ENCODE measurements around the gene TGFB2.
A peak's percentile ranks its signal among the peaks of the same experiment; 100 is the strongest.

Gene TGFB2

DNA sequence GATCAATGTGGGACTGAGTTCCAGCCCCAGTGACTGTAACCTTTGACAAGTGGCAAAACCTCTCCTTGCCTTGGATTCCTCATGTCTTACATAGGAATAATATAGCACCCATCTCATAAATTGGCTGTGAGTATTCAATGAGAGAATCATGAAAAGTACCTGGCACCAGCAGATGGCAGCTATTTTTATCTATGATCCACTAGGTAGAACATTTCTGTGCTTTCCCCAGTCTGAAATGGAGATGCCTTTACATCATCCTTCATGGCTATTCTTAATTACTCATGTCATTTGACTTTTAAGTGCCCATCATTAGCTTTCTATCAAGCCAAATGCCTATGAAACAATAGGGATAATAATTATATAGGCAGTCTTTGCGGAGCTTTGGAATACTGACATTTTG lies 130.1 kb downstream of the TGFB2 start:
- ChIA-PET CTCF (interaction anchor here (0.9 to 1.4 kb wide), 4 partner anchors 8 to 48 kb away, joined by 3 to 4 read pairs (median 3); no protein-coding TSS in a partner anchor), POLR2A (no interaction called here)
- DNase-seq, result no peak
- no peaks in the 10 kb centered on the region for H3K9me3 ChIP-seq (ENCODE audit: control extremely low read depth in 1 of 5, control insufficient read depth in 4 of 5, insufficient read depth in 2 of 5, low read depth in 1 of 5, low read length in 4 of 5)
- H3K4me3 ChIP-seq (ENCODE audit: control insufficient read depth in 1 of 7, extremely low read depth in 1 of 7, insufficient read depth in 4 of 7, low read depth in 2 of 7, low read length in 6 of 7), result no peak overlapping the region
- H3K4me1 ChIP-seq (ENCODE audit: control extremely low read depth in 1 of 4, control insufficient read depth in 4 of 4, insufficient read depth in 4 of 4, low read length in 3 of 4), result peaks cover 1 to 15% (median 8%) of the 10 kb centered on the region in 4 experiments
- H3K27me3 ChIP-seq (replicated peaks in 2 of 5; ENCODE audit: control insufficient read depth in 4 of 5, insufficient read depth in 5 of 5, low read length in 4 of 5), result no peaks in the 10 kb centered on the region
- WGBS (ENCODE audit: insufficient coverage), result no CpG with 5 or more reads among the region's 1 CpG
- no peak overlapping the region for H3K27ac ChIP-seq (ENCODE audit: insufficient read depth in 1 of 2, low read depth in 1 of 2, low read length in 2 of 2, poor library complexity in 1 of 2, severe bottlenecking in 2 of 2)
- H3K36me3 ChIP-seq (ENCODE audit: control insufficient read depth in 4 of 4, insufficient read depth in 4 of 4, low read length in 3 of 4), result no peaks in the 10 kb centered on the region

DNA sequence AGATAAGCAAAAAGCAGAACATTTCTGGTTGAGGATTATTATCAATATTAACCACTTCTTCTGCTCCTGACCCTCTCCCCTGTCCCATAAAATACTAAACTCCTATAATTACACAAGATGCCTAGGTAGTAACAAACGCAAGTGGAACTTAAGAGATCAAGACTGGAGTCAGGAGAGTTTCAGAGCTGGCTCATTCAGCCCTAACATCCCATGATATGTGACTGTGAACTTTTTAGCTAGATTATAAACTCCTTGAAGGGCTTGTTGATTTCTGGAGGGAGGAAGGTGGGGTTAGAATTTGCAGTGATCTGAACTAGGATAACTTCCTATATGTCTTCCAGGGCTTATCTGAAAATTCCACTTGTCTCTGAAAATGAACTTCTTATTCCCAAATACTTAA lies 130.6 kb downstream of the TGFB2 start:
- no peak for DNase-seq
- Histone ChIP-seq H3K36me3 (ENCODE audit: control insufficient read depth in 4 of 4, insufficient read depth in 4 of 4, low read length in 3 of 4) (no peaks in the 10 kb centered on the region), H3K9me3 (ENCODE audit: control extremely low read depth in 1 of 5, control insufficient read depth in 4 of 5, insufficient read depth in 2 of 5, low read depth in 1 of 5, low read length in 4 of 5) (no peaks in the 10 kb centered on the region), H3K27ac (ENCODE audit: insufficient read depth in 1 of 2, low read depth in 1 of 2, low read length in 2 of 2, poor library complexity in 1 of 2, severe bottlenecking in 2 of 2) (no peak overlapping the region), H3K27me3 (replicated peaks in 2 of 5; ENCODE audit: control insufficient read depth in 4 of 5, insufficient read depth in 5 of 5, low read length in 4 of 5) (no peaks in the 10 kb centered on the region), H3K4me1 (ENCODE audit: control extremely low read depth in 1 of 4, control insufficient read depth in 4 of 4, insufficient read depth in 4 of 4, low read length in 3 of 4) (peaks cover 1 to 15% (median 8%) of the 10 kb centered on the region in 4 experiments), H3K4me3 (ENCODE audit: control insufficient read depth in 1 of 7, extremely low read depth in 1 of 7, insufficient read depth in 4 of 7, low read depth in 2 of 7, low read length in 6 of 7) (no peak overlapping the region)
- WGBS (ENCODE audit: insufficient coverage), result no CpG with 5 or more reads among the region's 1 CpG
- ChIA-PET POLR2A (no interaction called here), CTCF (interaction anchor here (0.9 to 1.4 kb wide), 4 partner anchors 9 to 47 kb away, joined by 3 to 4 read pairs (median 3); no protein-coding TSS in a partner anchor)

- Histone ChIP-seq H3K4me1 (ENCODE audit: control extremely low read depth in 1 of 4, control insufficient read depth in 4 of 4, insufficient read depth in 4 of 4, low read length in 3 of 4) (peaks cover 1 to 15% (median 8%) of the 10 kb centered on the region in 4 experiments), H3K27ac (ENCODE audit: insufficient read depth in 1 of 2, low read depth in 1 of 2, low read length in 2 of 2, poor library complexity in 1 of 2, severe bottlenecking in 2 of 2) (no peak overlapping the region), H3K4me3 (ENCODE audit: control insufficient read depth in 1 of 7, extremely low read depth in 1 of 7, insufficient read depth in 4 of 7, low read depth in 2 of 7, low read length in 6 of 7) (no peak overlapping the region), H3K9me3 (ENCODE audit: control extremely low read depth in 1 of 5, control insufficient read depth in 4 of 5, insufficient read depth in 2 of 5, low read depth in 1 of 5, low read length in 4 of 5) (no peaks in the 10 kb centered on the region), H3K36me3 (ENCODE audit: control insufficient read depth in 4 of 4, insufficient read depth in 4 of 4, low read length in 3 of 4) (no peaks in the 10 kb centered on the region), H3K27me3 (replicated peaks in 2 of 5; ENCODE audit: control insufficient read depth in 4 of 5, insufficient read depth in 5 of 5, low read length in 4 of 5) (no peaks in the 10 kb centered on the region)
- WGBS (ENCODE audit: insufficient coverage), result no CpG with 5 or more reads among the region's 3 CpGs
- CTCF ChIA-PET, result interaction anchor here (1.2 to 1.4 kb wide), 2 partner anchors 16 to 47 kb away, joined by 3 read pairs; no protein-coding TSS in a partner anchor
- no peak for DNase-seq
- POLR2A ChIA-PET, result no interaction called here
These were observed 131.2 kb downstream of the TGFB2 start for GRCh38 chr1:218476385-218476784.

DNA sequence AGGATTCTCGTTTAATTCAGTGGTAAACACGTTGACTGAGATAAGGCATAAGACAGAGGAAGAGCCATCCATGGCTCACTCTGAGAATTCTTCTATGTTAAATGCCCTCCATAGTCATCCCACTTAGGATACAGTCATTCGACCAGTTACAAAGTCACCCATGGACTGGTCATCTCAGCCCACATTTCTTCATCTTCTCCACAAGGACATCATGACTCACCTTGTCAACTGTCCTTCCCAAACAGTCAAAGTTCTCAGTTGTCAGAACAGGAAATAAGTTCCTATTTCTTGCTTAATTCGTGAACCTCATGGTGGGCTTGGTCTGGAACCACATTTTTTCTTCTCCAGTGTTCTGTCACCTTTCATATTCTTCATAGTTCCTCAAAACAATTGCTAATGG lies 133.2 kb downstream of the TGFB2 start:
- Histone ChIP-seq H3K27ac (ENCODE audit: insufficient read depth in 1 of 2, low read depth in 1 of 2, low read length in 2 of 2, poor library complexity in 1 of 2, severe bottlenecking in 2 of 2) (no peak overlapping the region), H3K4me3 (ENCODE audit: control insufficient read depth in 1 of 7, extremely low read depth in 1 of 7, insufficient read depth in 4 of 7, low read depth in 2 of 7, low read length in 6 of 7) (no peak overlapping the region), H3K27me3 (replicated peaks in 2 of 5; ENCODE audit: control insufficient read depth in 4 of 5, insufficient read depth in 5 of 5, low read length in 4 of 5) (no peaks in the 10 kb centered on the region), H3K4me1 (ENCODE audit: control extremely low read depth in 1 of 4, control insufficient read depth in 4 of 4, insufficient read depth in 4 of 4, low read length in 3 of 4) (peaks cover under 1 to 13% (median 5%) of the 10 kb centered on the region in 4 experiments), H3K36me3 (ENCODE audit: control insufficient read depth in 4 of 4, insufficient read depth in 4 of 4, low read length in 3 of 4) (no peaks in the 10 kb centered on the region), H3K9me3 (ENCODE audit: control extremely low read depth in 1 of 5, control insufficient read depth in 4 of 5, insufficient read depth in 2 of 5, low read depth in 1 of 5, low read length in 4 of 5) (no peaks in the 10 kb centered on the region)
- DNase-seq, result peak in 2 of 3 donors; percentile 12 to 15
- ChIA-PET CTCF (interaction anchor here (0.7 to 1.5 kb wide), 2 partner anchors 20 to 35 kb away, joined by 3 to 4 read pairs; no protein-coding TSS in a partner anchor), POLR2A (no interaction called here)
- WGBS (ENCODE audit: insufficient coverage), result 76% methylated on average over 3 of the region's 4 CpGs

DNA sequence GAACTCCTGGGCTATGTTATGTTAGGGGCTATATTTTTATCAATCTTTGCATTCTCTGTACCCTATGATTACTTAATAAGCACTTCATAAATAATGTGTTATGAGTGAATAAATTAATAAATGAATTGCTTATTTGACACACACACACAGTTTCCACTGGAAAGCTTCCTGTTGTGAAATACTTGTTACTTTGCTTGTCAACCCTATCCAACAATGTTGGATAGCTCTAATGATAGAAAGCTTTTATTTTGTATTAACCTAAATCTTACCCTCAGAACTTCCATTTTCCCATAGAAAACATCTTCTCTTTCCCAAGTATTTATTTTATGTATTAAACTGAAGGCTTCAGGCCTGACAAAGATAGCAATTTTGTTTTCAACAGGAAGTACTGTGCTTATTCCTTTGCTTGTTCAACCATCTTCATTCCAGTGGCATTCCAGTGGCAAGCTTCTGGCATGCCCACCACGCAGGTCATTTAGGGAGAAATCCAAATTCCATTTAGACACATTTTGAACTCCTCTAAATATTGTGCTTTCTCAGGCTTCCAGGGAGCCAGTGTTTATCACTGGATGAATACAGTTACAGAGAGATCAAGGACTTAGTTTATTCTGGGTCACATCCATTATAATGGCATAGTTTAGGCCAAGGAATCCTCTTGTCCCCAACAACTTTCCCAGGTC lies 134.4 kb downstream of the TGFB2 start:
- ChIA-PET CTCF (interaction anchor here (1.3 to 1.5 kb wide), 2 partner anchors 34 to 40 kb away, joined by 4 read pairs; no protein-coding TSS in a partner anchor), POLR2A (interaction anchor here (0.6 kb wide), 1 partner anchor 24 kb away, joined by 5 read pairs; no protein-coding TSS in a partner anchor)
- no peak overlapping the region for H3K4me3 ChIP-seq (ENCODE audit: control insufficient read depth in 1 of 7, extremely low read depth in 1 of 7, insufficient read depth in 4 of 7, low read depth in 2 of 7, low read length in 6 of 7)
- H3K9me3 ChIP-seq (ENCODE audit: control extremely low read depth in 1 of 5, control insufficient read depth in 4 of 5, insufficient read depth in 2 of 5, low read depth in 1 of 5, low read length in 4 of 5), result no peaks in the 10 kb centered on the region
- 89% methylated on average over 1 of the region's 1 CpG for WGBS (ENCODE audit: insufficient coverage)
- H3K27ac ChIP-seq (ENCODE audit: insufficient read depth in 1 of 2, low read depth in 1 of 2, low read length in 2 of 2, poor library complexity in 1 of 2, severe bottlenecking in 2 of 2), result no peak overlapping the region
- DNase-seq, result no peak
- H3K27me3 ChIP-seq (replicated peaks in 2 of 5; ENCODE audit: control insufficient read depth in 4 of 5, insufficient read depth in 5 of 5, low read length in 4 of 5), result no peaks in the 10 kb centered on the region
- peaks cover 0 to under 1% (median 0%) of the 10 kb centered on the region in 4 experiments for H3K4me1 ChIP-seq (ENCODE audit: control extremely low read depth in 1 of 4, control insufficient read depth in 4 of 4, insufficient read depth in 4 of 4, low read length in 3 of 4)
- no peaks in the 10 kb centered on the region for H3K36me3 ChIP-seq (ENCODE audit: control insufficient read depth in 4 of 4, insufficient read depth in 4 of 4, low read length in 3 of 4)

DNA sequence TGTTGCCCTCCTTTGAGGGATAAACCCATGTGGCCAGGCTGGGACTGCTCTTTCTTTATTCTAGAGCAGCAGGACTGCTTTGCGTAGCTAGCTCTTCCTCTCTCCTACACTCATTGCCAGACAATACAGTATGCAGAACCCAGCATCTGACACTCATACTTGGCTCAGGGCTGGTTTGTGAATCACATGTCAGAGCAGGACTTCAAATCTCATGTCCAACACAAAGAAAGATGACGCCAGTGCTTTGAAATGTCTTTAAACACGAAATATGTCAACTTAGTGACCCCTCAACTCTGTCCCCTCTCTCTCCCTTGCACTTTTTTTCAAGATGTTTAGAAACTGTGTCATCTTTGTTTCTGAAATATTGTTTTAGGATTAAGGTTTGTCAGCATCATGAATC lies 135.0 kb downstream of the TGFB2 start:
- no peaks in the 10 kb centered on the region for H3K4me1 ChIP-seq (ENCODE audit: control extremely low read depth in 1 of 4, control insufficient read depth in 4 of 4, insufficient read depth in 4 of 4, low read length in 3 of 4)
- no peak overlapping the region for H3K4me3 ChIP-seq (ENCODE audit: control insufficient read depth in 1 of 7, extremely low read depth in 1 of 7, insufficient read depth in 4 of 7, low read depth in 2 of 7, low read length in 6 of 7)
- H3K36me3 ChIP-seq (ENCODE audit: control insufficient read depth in 4 of 4, insufficient read depth in 4 of 4, low read length in 3 of 4), result no peaks in the 10 kb centered on the region
- no peaks in the 10 kb centered on the region for H3K27me3 ChIP-seq (replicated peaks in 2 of 5; ENCODE audit: control insufficient read depth in 4 of 5, insufficient read depth in 5 of 5, low read length in 4 of 5)
- DNase-seq, result no peak
- no peaks in the 10 kb centered on the region for H3K9me3 ChIP-seq (ENCODE audit: control extremely low read depth in 1 of 5, control insufficient read depth in 4 of 5, insufficient read depth in 2 of 5, low read depth in 1 of 5, low read length in 4 of 5)
- H3K27ac ChIP-seq (ENCODE audit: insufficient read depth in 1 of 2, low read depth in 1 of 2, low read length in 2 of 2, poor library complexity in 1 of 2, severe bottlenecking in 2 of 2), result no peak overlapping the region
- POLR2A ChIA-PET, result no interaction called here
- no CpG with 5 or more reads among the region's 3 CpGs for WGBS (ENCODE audit: insufficient coverage)
- CTCF ChIA-PET, result interaction anchor here (1.1 to 1.9 kb wide), 2 partner anchors 13 to 40 kb away, joined by 3 to 5 read pairs; no protein-coding TSS in a partner anchor

- no peaks in the 10 kb centered on the region for H3K9me3 ChIP-seq (ENCODE audit: control extremely low read depth in 1 of 5, control insufficient read depth in 4 of 5, insufficient read depth in 2 of 5, low read depth in 1 of 5, low read length in 4 of 5)
- ChIA-PET POLR2A (no interaction called here), CTCF (interaction anchor here (1.1 to 1.9 kb wide), 2 partner anchors 12 to 40 kb away, joined by 3 to 5 read pairs; no protein-coding TSS in a partner anchor)
- no peaks in the 10 kb centered on the region for H3K36me3 ChIP-seq (ENCODE audit: control insufficient read depth in 4 of 4, insufficient read depth in 4 of 4, low read length in 3 of 4)
- no CpG with 5 or more reads among the region's 1 CpG for WGBS (ENCODE audit: insufficient coverage)
- H3K4me1 ChIP-seq (ENCODE audit: control extremely low read depth in 1 of 4, control insufficient read depth in 4 of 4, insufficient read depth in 4 of 4, low read length in 3 of 4), result no peaks in the 10 kb centered on the region
- H3K4me3 ChIP-seq (ENCODE audit: control insufficient read depth in 1 of 7, extremely low read depth in 1 of 7, insufficient read depth in 4 of 7, low read depth in 2 of 7, low read length in 6 of 7), result no peak overlapping the region
- no peak overlapping the region for H3K27ac ChIP-seq (ENCODE audit: insufficient read depth in 1 of 2, low read depth in 1 of 2, low read length in 2 of 2, poor library complexity in 1 of 2, severe bottlenecking in 2 of 2)
- H3K27me3 ChIP-seq (replicated peaks in 2 of 5; ENCODE audit: control insufficient read depth in 4 of 5, insufficient read depth in 5 of 5, low read length in 4 of 5), result no peaks in the 10 kb centered on the region
- DNase-seq, result no peak
These were observed 135.5 kb downstream of the TGFB2 start for GRCh38 chr1:218480588-218481099.

Measured in common myeloid progenitor, CD34-positive (primary cell).